ENCODE results near the gene GRID1. TPM values are rescaled to one million over a fixed set of nuclear protein-coding genes. Genes with fewer than 3 reads are reported as not detected.

GRID1 gene
- total RNA-seq, 3 donors from 2014 or later, result 2.3 to 8.5 (median 5.9) TPM

GRCh38 chr10:86364491-86365345 lies 1.9 kb downstream of the GRID1 start:
- peak overlapping the region in 1 of 2 donors; percentile 9 for H3K27ac ChIP-seq
- H3K4me1 ChIP-seq, result peaks cover 0 to 7% of the 10 kb centered on the region in 2 donors
- H3K27me3 ChIP-seq, result peaks cover 0 to 48% of the 10 kb centered on the region in 2 donors
- peak in 1 of 2 donors; percentile 49 for DNase-seq (ENCODE audit: low spot score in 2 of 2)
- no peaks in the 10 kb centered on the region for H3K36me3 ChIP-seq
- peak overlapping the region; percentile 55 to 77 (median 62) for H3K4me3 ChIP-seq
- TF ChIP-seq POLR2A (IDR thresholded peaks at IDR 0.05), result no peak
- TF ChIP-seq POLR2AphosphoS5 (IDR thresholded peaks at IDR 0.05), result no peak
- TF ChIP-seq, protein P1, sequence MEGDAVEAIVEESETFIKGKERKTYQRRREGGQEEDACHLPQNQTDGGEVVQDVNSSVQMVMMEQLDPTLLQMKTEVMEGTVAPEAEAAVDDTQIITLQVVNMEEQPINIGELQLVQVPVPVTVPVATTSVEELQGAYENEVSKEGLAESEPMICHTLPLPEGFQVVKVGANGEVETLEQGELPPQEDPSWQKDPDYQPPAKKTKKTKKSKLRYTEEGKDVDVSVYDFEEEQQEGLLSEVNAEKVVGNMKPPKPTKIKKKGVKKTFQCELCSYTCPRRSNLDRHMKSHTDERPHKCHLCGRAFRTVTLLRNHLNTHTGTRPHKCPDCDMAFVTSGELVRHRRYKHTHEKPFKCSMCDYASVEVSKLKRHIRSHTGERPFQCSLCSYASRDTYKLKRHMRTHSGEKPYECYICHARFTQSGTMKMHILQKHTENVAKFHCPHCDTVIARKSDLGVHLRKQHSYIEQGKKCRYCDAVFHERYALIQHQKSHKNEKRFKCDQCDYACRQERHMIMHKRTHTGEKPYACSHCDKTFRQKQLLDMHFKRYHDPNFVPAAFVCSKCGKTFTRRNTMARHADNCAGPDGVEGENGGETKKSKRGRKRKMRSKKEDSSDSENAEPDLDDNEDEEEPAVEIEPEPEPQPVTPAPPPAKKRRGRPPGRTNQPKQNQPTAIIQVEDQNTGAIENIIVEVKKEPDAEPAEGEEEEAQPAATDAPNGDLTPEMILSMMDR (IDR thresholded peaks at IDR 0.05), result no peak
- intact Hi-C loops (cut with DNase I; ENCODE audit: low total_unique reads), result no loop called here
- H3K9me3 ChIP-seq, result no peaks in the 10 kb centered on the region

GRCh38 chr10:86363833-86364490 lies 2.6 kb downstream of the GRID1 start:
- Histone ChIP-seq H3K36me3 (no peaks in the 10 kb centered on the region), H3K4me3 (peak overlapping the region in 2 of 3 donors; percentile 43 to 77), H3K27me3 (peaks cover 0 to 48% of the 10 kb centered on the region in 2 donors), H3K4me1 (peaks cover 0 to 7% of the 10 kb centered on the region in 2 donors), H3K27ac (no peak overlapping the region), H3K9me3 (no peaks in the 10 kb centered on the region)
- TF ChIP-seq POLR2AphosphoS5 (IDR thresholded peaks at IDR 0.05) (no peak), POLR2A (IDR thresholded peaks at IDR 0.05) (no peak)
- TF ChIP-seq, protein P1 (IDR thresholded peaks at IDR 0.05), result no peak
- peak in 1 of 2 donors; percentile 50 for DNase-seq (ENCODE audit: low spot score in 2 of 2)
- intact Hi-C loops (cut with DNase I; ENCODE audit: low total_unique reads), result no loop called here

DNA sequence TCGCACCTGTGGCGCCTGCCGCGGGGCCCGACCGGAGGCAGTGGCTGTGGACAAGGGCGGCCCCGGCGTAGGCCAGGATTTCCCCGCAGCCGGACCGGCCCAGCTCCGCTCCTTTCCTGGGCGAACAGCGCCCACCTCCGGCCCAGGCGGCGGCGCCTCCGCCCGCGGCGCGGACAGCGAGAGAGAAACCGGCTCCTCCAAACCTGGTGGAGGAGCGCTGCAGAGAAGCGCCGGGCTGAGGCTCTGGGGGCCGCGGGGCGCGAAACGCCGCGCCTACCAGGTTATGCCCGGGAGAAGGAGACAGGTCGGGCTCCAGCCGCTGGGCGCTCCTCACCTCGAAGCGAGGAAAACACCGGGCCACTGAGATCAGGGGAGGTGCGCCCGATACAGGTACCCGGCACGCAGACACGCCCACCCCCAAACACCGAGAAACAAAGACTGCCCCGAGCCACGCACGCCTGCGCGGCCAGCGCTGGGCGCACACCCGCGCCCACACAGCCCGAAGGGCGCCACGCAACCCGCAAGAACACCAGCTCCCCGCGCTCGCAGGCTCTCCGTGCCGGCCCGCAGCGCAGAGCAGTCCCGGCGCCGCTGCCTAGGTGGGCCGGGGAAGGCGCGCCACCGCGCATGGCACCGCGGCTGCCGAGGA lies 3.3 kb downstream of the GRID1 start:
- DNase-seq (ENCODE audit: low spot score in 2 of 2), result peak in 1 of 2 donors; percentile 59
- Histone ChIP-seq H3K4me1 (peaks cover 0 to 7% of the 10 kb centered on the region in 2 donors), H3K27ac (no peak overlapping the region), H3K27me3 (peaks cover 0 to 48% of the 10 kb centered on the region in 2 donors), H3K36me3 (no peaks in the 10 kb centered on the region), H3K9me3 (no peaks in the 10 kb centered on the region), H3K4me3 (peak overlapping the region in 2 of 3 donors; percentile 43 to 59)
- intact Hi-C loops (cut with DNase I; ENCODE audit: low total_unique reads), result no loop called here
- TF ChIP-seq POLR2A (IDR thresholded peaks at IDR 0.05) (no peak), POLR2AphosphoS5 (IDR thresholded peaks at IDR 0.05) (no peak)
- TF ChIP-seq, protein P1 (IDR thresholded peaks at IDR 0.05), result peak in 1 of 3 donors; percentile 22

GRCh38 chr10:86362586-86363183 lies 3.9 kb downstream of the GRID1 start:
- H3K4me3 ChIP-seq, result peak overlapping the region in 2 of 3 donors; percentile 43 to 59
- peaks cover 0 to 44% of the 10 kb centered on the region in 2 donors for H3K27me3 ChIP-seq
- no peak overlapping the region for H3K27ac ChIP-seq
- no peaks in the 10 kb centered on the region for H3K36me3 ChIP-seq
- TF ChIP-seq POLR2A (IDR thresholded peaks at IDR 0.05), result no peak
- TF ChIP-seq POLR2AphosphoS5 (IDR thresholded peaks at IDR 0.05), result no peak
- TF ChIP-seq, protein P1 (IDR thresholded peaks at IDR 0.05), result no peak
- no peaks in the 10 kb centered on the region for H3K9me3 ChIP-seq
- peak in 1 of 2 donors; percentile 37 for DNase-seq (ENCODE audit: low spot score in 2 of 2)
- peaks cover 0 to 7% of the 10 kb centered on the region in 2 donors for H3K4me1 ChIP-seq
- intact Hi-C loops (cut with DNase I; ENCODE audit: low total_unique reads), result no loop called here

All from breast epithelium (tissue), 4 donors.